Fibroblast of skin of scalp (primary cell): Measurements from ENCODE around the gene GPRC5A.

Experiments used
- DNase-seq: peaks from one replicate; pipeline ENCODE4 v3.0.0-alpha.2; 2013

The GPRC5A gene

GRCh38 chr12:12909995-12910420 lies 18.6 kb downstream of the GPRC5A start:
- no peak for DNase-seq

GRCh38 chr12:12912711-12913110 lies 21.3 kb downstream of the GPRC5A start:
- DNase-seq: no peak

GRCh38 chr12:12915656-12916055 lies 24.3 kb downstream of the GPRC5A start:
- no peak for DNase-seq

- peak; percentile 80 for DNase-seq
Measured at GRCh38 chr12:12916135-12916944, 25.0 kb downstream of the GPRC5A start.

GRCh38 chr12:12917517-12917916 lies 26.2 kb downstream of the GPRC5A start:
- DNase-seq: no peak

GRCh38 chr12:12918781-12919389 lies 27.5 kb downstream of the GPRC5A start:
- no peak for DNase-seq

GRCh38 chr12:12919666-12920435 lies 28.5 kb downstream of the GPRC5A start:
- DNase-seq: no peak

GRCh38 chr12:12922191-12922616 lies 30.8 kb downstream of the GPRC5A start:
- DNase-seq: peak; percentile 51

GRCh38 chr12:12922978-12923377 lies 31.6 kb downstream of the GPRC5A start:
- no peak for DNase-seq

GRCh38 chr12:12924169-12924568 lies 32.8 kb downstream of the GPRC5A start:
- DNase-seq: no peak

GRCh38 chr12:12925388-12925787 lies 34.0 kb downstream of the GPRC5A start:
- DNase-seq: peak; percentile 55

GRCh38 chr12:12926571-12927071 lies 35.3 kb downstream of the GPRC5A start:
- DNase-seq: peak; percentile 83

GRCh38 chr12:12927211-12928079 lies 36.1 kb downstream of the GPRC5A start:
- peak; percentile 31 for DNase-seq

- DNase-seq: no peak
Measured at GRCh38 chr12:12929696-12930095, 38.3 kb downstream of the GPRC5A start.

GRCh38 chr12:12930633-12931219 lies 39.4 kb downstream of the GPRC5A start:
- DNase-seq: no peak

GRCh38 chr12:12933742-12934141 lies 42.4 kb downstream of the GPRC5A start:
- no peak for DNase-seq

GRCh38 chr12:12934556-12934955 lies 43.2 kb downstream of the GPRC5A start:
- no peak for DNase-seq

- DNase-seq: no peak
Measured at GRCh38 chr12:12936983-12937491, 45.7 kb downstream of the GPRC5A start.

GRCh38 chr12:12938541-12938940 lies 47.2 kb downstream of the GPRC5A start:
- no peak for DNase-seq

- no peak for DNase-seq
Measured at GRCh38 chr12:12939888-12940287, 48.5 kb downstream of the GPRC5A start.
